GDM1 (cell line): ENCODE measurements around the gene FOXF1.

Source experiments
- DNase-seq: peaks from one replicate; lab custom pipeline; 2025; lab: John Stamatoyannopoulos, UW

Gene FOXF1

GRCh38 chr16:86510465-86511261, at the start of gene FOXF1:
FOXF1 (plus strand) TSS chr16:86510527; CDS start chr16:86510570, 43 bp downstream.
- DNase-seq = no peak

- no peak for DNase-seq
Measured at GRCh38 chr16:86461037-86461436, 49.3 kb upstream of the FOXF1 start.

- DNase-seq = no peak
Measured at GRCh38 chr16:86462334-86463084, 47.8 kb upstream of the FOXF1 start.

- no peak for DNase-seq
Measured at GRCh38 chr16:86464044-86464443, 46.3 kb upstream of the FOXF1 start.

GRCh38 chr16:86465434-86465833, 44.9 kb upstream of the FOXF1 start:
- DNase-seq = no peak

- DNase-seq = no peak
Measured at GRCh38 chr16:86466696-86467406, 43.5 kb upstream of the FOXF1 start.

- no peak for DNase-seq
Measured at GRCh38 chr16:86467490-86467889, 42.8 kb upstream of the FOXF1 start.

GRCh38 chr16:86470964-86471363, 39.4 kb upstream of the FOXF1 start:
- no peak for DNase-seq

GRCh38 chr16:86471896-86472295, 38.4 kb upstream of the FOXF1 start:
- DNase-seq = no peak

- no peak for DNase-seq
Measured at GRCh38 chr16:86472366-86472765, 38.0 kb upstream of the FOXF1 start.

- DNase-seq = no peak
Measured at GRCh38 chr16:86476956-86477534, 33.3 kb upstream of the FOXF1 start.

GRCh38 chr16:86477642-86478041, 32.7 kb upstream of the FOXF1 start:
- no peak for DNase-seq

- DNase-seq = no peak
Measured at GRCh38 chr16:86478779-86479178, 31.5 kb upstream of the FOXF1 start.

GRCh38 chr16:86479419-86479818, 30.9 kb upstream of the FOXF1 start:
- DNase-seq = no peak

GRCh38 chr16:86480444-86480843, 29.9 kb upstream of the FOXF1 start:
- DNase-seq = no peak

- DNase-seq = no peak
Measured at GRCh38 chr16:86481607-86482006, 28.7 kb upstream of the FOXF1 start.

- DNase-seq = no peak
Measured at GRCh38 chr16:86484240-86484639, 26.1 kb upstream of the FOXF1 start.

- no peak for DNase-seq
Measured at GRCh38 chr16:86485746-86486145, 24.6 kb upstream of the FOXF1 start.

- DNase-seq = no peak
Measured at GRCh38 chr16:86490859-86491639, 19.3 kb upstream of the FOXF1 start.

GRCh38 chr16:86491640-86492023, 18.7 kb upstream of the FOXF1 start:
- no peak for DNase-seq

GRCh38 chr16:86492267-86492960, 17.9 kb upstream of the FOXF1 start:
- no peak for DNase-seq
